ENCODE measurements around the gene AGAP9.
"Not testable (repeated sequence)": the region's sequence is repeated elsewhere in the genome, so short reads cannot be mapped to it uniquely, and the experiment has no call there.

Gene AGAP9

GRCh38 chr10:47554552-47554951 is 31.1 kb upstream of the AGAP9 start:
- H3K27me3 ChIP-seq (ENCODE audit: insufficient read depth, low read length); H3K36me3 ChIP-seq (ENCODE audit: insufficient read depth, low read depth, low read length); H3K9ac ChIP-seq (ENCODE audit: low read depth, low read length); H3K9me3 ChIP-seq (ENCODE audit: insufficient read depth, low read depth, low read length); H3K4me3 ChIP-seq (ENCODE audit: low read length); H3K4me1 ChIP-seq (ENCODE audit: insufficient read depth, low read length); H3K27ac ChIP-seq (ENCODE audit: low read length): not testable (repeated sequence)

GRCh38 chr10:47553860-47554247 is 30.4 kb upstream of the AGAP9 start:
- H3K36me3 ChIP-seq (ENCODE audit: insufficient read depth, low read depth, low read length); H3K27me3 ChIP-seq (ENCODE audit: insufficient read depth, low read length); H3K4me1 ChIP-seq (ENCODE audit: insufficient read depth, low read length); H3K27ac ChIP-seq (ENCODE audit: low read length); H3K9me3 ChIP-seq (ENCODE audit: insufficient read depth, low read depth, low read length): not testable (repeated sequence)
- peak overlapping the region; percentile 84; the same call in 1 of the 2 replicates for H3K9ac ChIP-seq (ENCODE audit: low read depth, low read length)
- peak overlapping the region; percentile 86; the same call in 1 of the 2 replicates for H3K4me3 ChIP-seq (ENCODE audit: low read length)

GRCh38 chr10:47553214-47553859 is 29.9 kb upstream of the AGAP9 start:
- peak overlapping the region; percentile 86 for H3K4me3 ChIP-seq (ENCODE audit: low read length)
- H3K27ac ChIP-seq (ENCODE audit: low read length), result not testable (repeated sequence)

GRCh38 chr10:47552719-47553118 is 29.3 kb upstream of the AGAP9 start:
- peak overlapping the region; percentile 84; the same call in 1 of the 2 replicates for H3K9ac ChIP-seq (ENCODE audit: low read depth, low read length)
- not testable (repeated sequence) for H3K36me3 ChIP-seq (ENCODE audit: insufficient read depth, low read depth, low read length); H3K4me1 ChIP-seq (ENCODE audit: insufficient read depth, low read length); H3K9me3 ChIP-seq (ENCODE audit: insufficient read depth, low read depth, low read length); H3K27ac ChIP-seq (ENCODE audit: low read length); H3K27me3 ChIP-seq (ENCODE audit: insufficient read depth, low read length)
- peak overlapping the region; percentile 86 for H3K4me3 ChIP-seq (ENCODE audit: low read length)

More at GRCh38 chr10:47553214-47553859, 29.9 kb upstream of the AGAP9 start:
- H3K27me3 ChIP-seq (ENCODE audit: insufficient read depth, low read length); H3K4me1 ChIP-seq (ENCODE audit: insufficient read depth, low read length); H3K9me3 ChIP-seq (ENCODE audit: insufficient read depth, low read depth, low read length); H3K36me3 ChIP-seq (ENCODE audit: insufficient read depth, low read depth, low read length): not testable (repeated sequence)
- peak overlapping the region; percentile 84 for H3K9ac ChIP-seq (ENCODE audit: low read depth, low read length)

GRCh38 chr10:47547286-47547685 is 23.8 kb upstream of the AGAP9 start:
- not testable (repeated sequence) for H3K9me3 ChIP-seq (ENCODE audit: insufficient read depth, low read depth, low read length); H3K36me3 ChIP-seq (ENCODE audit: insufficient read depth, low read depth, low read length); H3K27me3 ChIP-seq (ENCODE audit: insufficient read depth, low read length); H3K9ac ChIP-seq (ENCODE audit: low read depth, low read length); H3K27ac ChIP-seq (ENCODE audit: low read length); H3K4me3 ChIP-seq (ENCODE audit: low read length); H3K4me1 ChIP-seq (ENCODE audit: insufficient read depth, low read length)

GRCh38 chr10:47536430-47536829 is 13.0 kb upstream of the AGAP9 start:
- not testable (repeated sequence) for H3K9me3 ChIP-seq (ENCODE audit: insufficient read depth, low read depth, low read length); H3K36me3 ChIP-seq (ENCODE audit: insufficient read depth, low read depth, low read length); H3K4me3 ChIP-seq (ENCODE audit: low read length); H3K27me3 ChIP-seq (ENCODE audit: insufficient read depth, low read length); H3K9ac ChIP-seq (ENCODE audit: low read depth, low read length); H3K4me1 ChIP-seq (ENCODE audit: insufficient read depth, low read length); H3K27ac ChIP-seq (ENCODE audit: low read length)

- H3K9me3 ChIP-seq (ENCODE audit: insufficient read depth, low read depth, low read length); H3K36me3 ChIP-seq (ENCODE audit: insufficient read depth, low read depth, low read length); H3K4me3 ChIP-seq (ENCODE audit: low read length); H3K27me3 ChIP-seq (ENCODE audit: insufficient read depth, low read length); H3K4me1 ChIP-seq (ENCODE audit: insufficient read depth, low read length); H3K9ac ChIP-seq (ENCODE audit: low read depth, low read length); H3K27ac ChIP-seq (ENCODE audit: low read length): not testable (repeated sequence)
These were observed 21.1 kb downstream of the AGAP9 start for GRCh38 chr10:47502313-47502712.

- H3K4me1 ChIP-seq (ENCODE audit: insufficient read depth, low read length); H3K4me3 ChIP-seq (ENCODE audit: low read length); H3K9me3 ChIP-seq (ENCODE audit: insufficient read depth, low read depth, low read length); H3K27me3 ChIP-seq (ENCODE audit: insufficient read depth, low read length); H3K36me3 ChIP-seq (ENCODE audit: insufficient read depth, low read depth, low read length); H3K9ac ChIP-seq (ENCODE audit: low read depth, low read length); H3K27ac ChIP-seq (ENCODE audit: low read length): not testable (repeated sequence)
These were observed 29.2 kb downstream of the AGAP9 start for GRCh38 chr10:47494226-47494625.

- not testable (repeated sequence) for H3K36me3 ChIP-seq (ENCODE audit: insufficient read depth, low read depth, low read length); H3K4me1 ChIP-seq (ENCODE audit: insufficient read depth, low read length); H3K27me3 ChIP-seq (ENCODE audit: insufficient read depth, low read length); H3K4me3 ChIP-seq (ENCODE audit: low read length); H3K9me3 ChIP-seq (ENCODE audit: insufficient read depth, low read depth, low read length); H3K9ac ChIP-seq (ENCODE audit: low read depth, low read length); H3K27ac ChIP-seq (ENCODE audit: low read length)
These were observed 31.8 kb downstream of the AGAP9 start, which contains the start of gene FAM25G for GRCh38 chr10:47491600-47491999. FAM25G (minus strand) TSS chr10:47491700; CDS start chr10:47491674, 26 bp downstream.

- H3K4me1 ChIP-seq (ENCODE audit: insufficient read depth, low read length); H3K4me3 ChIP-seq (ENCODE audit: low read length); H3K27me3 ChIP-seq (ENCODE audit: insufficient read depth, low read length); H3K9ac ChIP-seq (ENCODE audit: low read depth, low read length); H3K36me3 ChIP-seq (ENCODE audit: insufficient read depth, low read depth, low read length); H3K27ac ChIP-seq (ENCODE audit: low read length); H3K9me3 ChIP-seq (ENCODE audit: insufficient read depth, low read depth, low read length): not testable (repeated sequence)
These were observed 33.8 kb downstream of the AGAP9 start for GRCh38 chr10:47489630-47490029.

- not testable (repeated sequence) for H3K36me3 ChIP-seq (ENCODE audit: insufficient read depth, low read depth, low read length); H3K9me3 ChIP-seq (ENCODE audit: insufficient read depth, low read depth, low read length); H3K27me3 ChIP-seq (ENCODE audit: insufficient read depth, low read length); H3K27ac ChIP-seq (ENCODE audit: low read length); H3K9ac ChIP-seq (ENCODE audit: low read depth, low read length); H3K4me1 ChIP-seq (ENCODE audit: insufficient read depth, low read length); H3K4me3 ChIP-seq (ENCODE audit: low read length)
These were observed 37.5 kb downstream of the AGAP9 start for GRCh38 chr10:47485943-47486342.

GRCh38 chr10:47484786-47485185 is 38.7 kb downstream of the AGAP9 start:
- not testable (repeated sequence) for H3K27me3 ChIP-seq (ENCODE audit: insufficient read depth, low read length); H3K9ac ChIP-seq (ENCODE audit: low read depth, low read length); H3K36me3 ChIP-seq (ENCODE audit: insufficient read depth, low read depth, low read length); H3K4me3 ChIP-seq (ENCODE audit: low read length); H3K27ac ChIP-seq (ENCODE audit: low read length); H3K4me1 ChIP-seq (ENCODE audit: insufficient read depth, low read length); H3K9me3 ChIP-seq (ENCODE audit: insufficient read depth, low read depth, low read length)

- not testable (repeated sequence) for H3K36me3 ChIP-seq (ENCODE audit: insufficient read depth, low read depth, low read length); H3K27ac ChIP-seq (ENCODE audit: low read length); H3K9me3 ChIP-seq (ENCODE audit: insufficient read depth, low read depth, low read length); H3K27me3 ChIP-seq (ENCODE audit: insufficient read depth, low read length); H3K9ac ChIP-seq (ENCODE audit: low read depth, low read length); H3K4me3 ChIP-seq (ENCODE audit: low read length); H3K4me1 ChIP-seq (ENCODE audit: insufficient read depth, low read length)
These were observed 39.5 kb downstream of the AGAP9 start, which contains the start of gene ANXA8 for GRCh38 chr10:47483923-47484322. ANXA8 (minus strand) TSS chr10:47484115; CDS start chr10:47483933, 182 bp downstream.
